PC-3 (cell line): ENCODE results near the gene PLXNA2. TPM values are rescaled to one million over a fixed set of nuclear protein-coding genes. Genes with fewer than 3 reads are reported as not detected.

Experiments
- ATAC-seq: fragments of 200-7000 bp; cut with Tn5 transposase; 2 replicates; pipeline ENCODE4 v1.9.1; 2020; ENCODE audit warnings: mild to moderate bottlenecking, moderate library complexity
- BruUV-seq: library from RNA; stranded (reverse); fragments of 400-500 nt; replicated peaks from 2 replicates; lab custom pipeline; 2021; lab: Mats Ljungman, UMichigan
- CTCF ChIA-PET: fragments of 300-600 bp; sonication (Branson Sonifier 250); formaldehyde crosslinking; loops from one replicate; lab custom pipeline; 2022; ENCODE audit warnings: antibody characterized with exemption; lab: Charles Lee
- POLR2A ChIA-PET: fragments of 300-600 bp; sonication (Branson Sonifier 250); formaldehyde crosslinking; loops from one replicate; lab custom pipeline; 2022; ENCODE audit warnings: antibody characterized with exemption; ENCODE audit not compliant: unreplicated experiment; lab: Charles Lee
- DNase-seq: peaks from one replicate; pipeline ENCODE4 v3.0.0-alpha.2; 2015
- H2AFZ ChIP-seq: fragments of 300-600 bp; sonication (generic); 2 replicates; pipeline ENCODE4 v1.6.0; 2016; ENCODE audit warnings: antibody characterized with exemption, low read length
- H3F3A ChIP-seq: fragments of 300-600 bp; sonication (generic); one replicate; pipeline ENCODE4 v1.6.0; 2017; ENCODE audit warnings: antibody characterized with exemption, low read length, control low read depth, mild to moderate bottlenecking; ENCODE audit not compliant: unreplicated experiment
- H3K27ac ChIP-seq: fragments of 300-600 bp; sonication (generic); 2 replicates; pipeline ENCODE4 v1.5.1; 2016; ENCODE audit warnings: mild to moderate bottlenecking, low read length
- H3K27me3 ChIP-seq: fragments of 300-600 bp; sonication (generic); 2 replicates; pipeline ENCODE4 v1.6.1; 2016; ENCODE audit warnings: low read length, mixed read lengths
- H3K36me3 ChIP-seq: fragments of 300-600 bp; sonication (generic); 2 replicates; pipeline ENCODE4 v1.6.1; 2016; ENCODE audit warnings: low read depth, mixed run types, low read length, mixed read lengths
- H3K4me1 ChIP-seq: fragments of 300-600 bp; sonication (generic); 2 replicates; pipeline ENCODE4 v1.5.1; 2016; ENCODE audit warnings: low read length; ENCODE audit not compliant: insufficient read depth
- H3K4me2 ChIP-seq: fragments of 300-600 bp; sonication (generic); 2 replicates; pipeline ENCODE4 v1.6.0; 2016; ENCODE audit warnings: low read length
- H3K4me3 ChIP-seq: fragments of 300-600 bp; sonication (generic); 2 replicates; pipeline ENCODE4 v1.5.1; 2016; ENCODE audit warnings: mild to moderate bottlenecking, low read length, mixed read lengths
- H3K79me2 ChIP-seq: fragments of 300-600 bp; sonication (generic); 2 replicates; pipeline ENCODE4 v1.6.1; 2017; ENCODE audit warnings: low read length, mixed read lengths
- H3K9ac ChIP-seq: fragments of 300-600 bp; sonication (generic); 2 replicates; pipeline ENCODE4 v1.6.0; 2016; ENCODE audit warnings: mild to moderate bottlenecking, low read length
- H3K9me2 ChIP-seq: fragments of 300-600 bp; sonication (generic); replicated peaks from 2 replicates; pipeline ENCODE4 v1.6.1; 2016; ENCODE audit warnings: mixed run types, low read length, mixed read lengths
- H3K9me3 ChIP-seq: fragments of 300-600 bp; sonication (generic); 2 replicates; pipeline ENCODE4 v1.6.1; 2016; ENCODE audit warnings: low read length, mixed read lengths
- H4K20me1 ChIP-seq: fragments of 300-600 bp; sonication (generic); 2 replicates; pipeline ENCODE4 v1.6.1; 2016; ENCODE audit warnings: low read length, mixed read lengths
- EZH2 ChIP-seq: fragments of 300-600 bp; sonication (generic); IDR thresholded peaks from one replicate; pipeline ENCODE4 v1.6.1; 2017; ENCODE audit warnings: antibody characterized with exemption, mild to moderate bottlenecking, low read length; ENCODE audit not compliant: unreplicated experiment
- EZH2phosphoT487 ChIP-seq: fragments of 300-600 bp; sonication (generic); IDR thresholded peaks from 2 replicates; pipeline ENCODE4 v1.6.1; 2018; ENCODE audit warnings: mild to moderate bottlenecking, antibody characterized with exemption, low read length, borderline replicate concordance
- intact Hi-C: fragments of 100-400 bp; cut with micrococcal nuclease; formaldehyde crosslinking; loops from 2 replicates; pipeline ENCODE4 v1.9.0; 2023
- total RNA-seq: library from RNA; depleted of rRNA; stranded (reverse); fragments of >200 nt; gene quantifications from 2 replicates; pipeline ENCODE4 v1.2.3, GENCODE V29; 2014
- TF ChIP-seq, protein P1 (sequence below): fragments of 300-600 bp; sonication (generic); conservative IDR thresholded peaks from 2 replicates; pipeline ENCODE4 v1.5.1; 2017; ENCODE audit warnings: antibody characterized with exemption, low read depth, mild to moderate bottlenecking, low read length

The PLXNA2 gene
- total RNA-seq, 1 experiment from 2014 or later, result 16.2 TPM

GRCh38 chr1:208057056-208057455 is 187.1 kb downstream of the PLXNA2 start:
- H3K27ac ChIP-seq, result no peak overlapping the region
- ChIA-PET POLR2A (no interaction called here), CTCF (interaction anchor here (0.5 kb wide), 1 partner anchor 188 kb away, joined by 3 read pairs; no protein-coding TSS in a partner anchor)
- no peak overlapping the region for H2AFZ ChIP-seq
- H3K9me3 ChIP-seq, result no peaks in the 10 kb centered on the region
- TF ChIP-seq EZH2phosphoT487 (no peak), EZH2 (no peak)
- TF ChIP-seq, protein P1, sequence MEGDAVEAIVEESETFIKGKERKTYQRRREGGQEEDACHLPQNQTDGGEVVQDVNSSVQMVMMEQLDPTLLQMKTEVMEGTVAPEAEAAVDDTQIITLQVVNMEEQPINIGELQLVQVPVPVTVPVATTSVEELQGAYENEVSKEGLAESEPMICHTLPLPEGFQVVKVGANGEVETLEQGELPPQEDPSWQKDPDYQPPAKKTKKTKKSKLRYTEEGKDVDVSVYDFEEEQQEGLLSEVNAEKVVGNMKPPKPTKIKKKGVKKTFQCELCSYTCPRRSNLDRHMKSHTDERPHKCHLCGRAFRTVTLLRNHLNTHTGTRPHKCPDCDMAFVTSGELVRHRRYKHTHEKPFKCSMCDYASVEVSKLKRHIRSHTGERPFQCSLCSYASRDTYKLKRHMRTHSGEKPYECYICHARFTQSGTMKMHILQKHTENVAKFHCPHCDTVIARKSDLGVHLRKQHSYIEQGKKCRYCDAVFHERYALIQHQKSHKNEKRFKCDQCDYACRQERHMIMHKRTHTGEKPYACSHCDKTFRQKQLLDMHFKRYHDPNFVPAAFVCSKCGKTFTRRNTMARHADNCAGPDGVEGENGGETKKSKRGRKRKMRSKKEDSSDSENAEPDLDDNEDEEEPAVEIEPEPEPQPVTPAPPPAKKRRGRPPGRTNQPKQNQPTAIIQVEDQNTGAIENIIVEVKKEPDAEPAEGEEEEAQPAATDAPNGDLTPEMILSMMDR, result no peak
- no peaks in the 10 kb centered on the region for H3F3A ChIP-seq
- H3K9ac ChIP-seq, result no peak overlapping the region
- no peaks in the 10 kb centered on the region for H3K4me1 ChIP-seq
- no TSS peak for BruUV-seq
- no peaks in the 10 kb centered on the region for H3K79me2 ChIP-seq
- intact Hi-C loops, result no loop called here
- 0 out of 2 replicates have a peak, but pooled peaks cover 2% of the 10 kb centered on the region for H3K36me3 ChIP-seq
- no peak for DNase-seq
- H3K4me3 ChIP-seq, result no peak overlapping the region
- no peaks in the 10 kb centered on the region for H4K20me1 ChIP-seq
- H3K27me3 ChIP-seq, result no peaks in the 10 kb centered on the region
- H3K4me2 ChIP-seq, result no peak overlapping the region
- H3K9me2 ChIP-seq, result no peaks in the 10 kb centered on the region
- ATAC-seq, result no peak

GRCh38 chr1:208055535-208055934 is 188.6 kb downstream of the PLXNA2 start:
- Histone ChIP-seq H3K27ac (no peak overlapping the region), H3F3A (no peaks in the 10 kb centered on the region), H3K79me2 (no peaks in the 10 kb centered on the region), H3K9me3 (no peaks in the 10 kb centered on the region), H3K27me3 (no peaks in the 10 kb centered on the region), H3K9me2 (no peaks in the 10 kb centered on the region), H3K4me1 (no peaks in the 10 kb centered on the region), H3K4me2 (no peak overlapping the region), H3K9ac (no peak overlapping the region), H3K4me3 (no peak overlapping the region), H3K36me3 (peaks cover 9% of the 10 kb centered on the region; the same call in 1 of the 2 replicates), H2AFZ (no peak overlapping the region), H4K20me1 (no peaks in the 10 kb centered on the region)
- BruUV-seq, result no TSS peak
- POLR2A ChIA-PET, result no interaction called here
- DNase-seq (no peak), ATAC-seq (no peak)
- TF ChIP-seq, protein P1, result no peak
- TF ChIP-seq EZH2 (no peak), EZH2phosphoT487 (no peak)
- CTCF ChIA-PET, result no interaction called here
- intact Hi-C loops, result no loop called here

DNA sequence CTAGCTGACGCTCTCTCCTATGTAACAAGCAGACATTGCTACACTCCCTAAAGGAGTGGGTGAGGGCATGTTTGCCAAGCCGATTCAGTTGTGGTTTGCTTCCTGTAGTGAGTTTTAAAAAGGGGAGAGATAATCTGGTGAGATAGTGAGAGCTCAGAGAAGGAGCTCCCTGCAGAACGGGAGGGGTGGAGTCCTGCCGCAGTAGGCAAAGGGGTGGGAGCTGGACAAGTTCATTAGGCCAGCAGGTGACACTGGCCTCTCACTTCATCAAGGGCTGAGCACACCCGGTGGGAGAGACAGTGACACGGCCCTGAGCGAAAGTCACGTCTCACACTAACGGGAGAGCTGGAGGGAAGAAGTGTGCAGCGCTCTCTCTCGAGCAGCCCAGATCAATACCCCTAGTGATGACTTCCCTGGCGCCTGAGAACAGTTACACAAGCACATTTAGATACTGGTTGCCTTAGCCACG is 189.2 kb downstream of the PLXNA2 start:
- H2AFZ ChIP-seq, result no peak overlapping the region
- H3K27ac ChIP-seq, result no peak overlapping the region
- ChIA-PET POLR2A (no interaction called here), CTCF (no interaction called here)
- ATAC-seq (no peak), DNase-seq (no peak)
- no peaks in the 10 kb centered on the region for H3K9me3 ChIP-seq
- H3K9ac ChIP-seq, result no peak overlapping the region
- H3K4me2 ChIP-seq, result no peak overlapping the region
- H3K27me3 ChIP-seq, result no peaks in the 10 kb centered on the region
- intact Hi-C loops, result no loop called here
- no peaks in the 10 kb centered on the region for H3K9me2 ChIP-seq
- no peaks in the 10 kb centered on the region for H3K79me2 ChIP-seq
- no peak overlapping the region for H3K4me3 ChIP-seq
- no peaks in the 10 kb centered on the region for H4K20me1 ChIP-seq
- TF ChIP-seq EZH2 (no peak), EZH2phosphoT487 (no peak)
- TF ChIP-seq, protein P1, result no peak
- peaks cover 9% of the 10 kb centered on the region; the same call in 1 of the 2 replicates for H3K36me3 ChIP-seq
- no peaks in the 10 kb centered on the region for H3K4me1 ChIP-seq
- BruUV-seq, result no TSS peak
- H3F3A ChIP-seq, result no peaks in the 10 kb centered on the region
